HG02571 (cell line): ENCODE data around the gene KCTD16.

Source experiments
- ATAC-seq: cut with Tn5 transposase; IDR thresholded peaks from one replicate; pipeline ENCODE4 v1.9.1; 2021; ENCODE audit warnings: mild to moderate bottlenecking, moderate library complexity; ENCODE audit not compliant: unreplicated experiment

KCTD16 gene

DNA sequence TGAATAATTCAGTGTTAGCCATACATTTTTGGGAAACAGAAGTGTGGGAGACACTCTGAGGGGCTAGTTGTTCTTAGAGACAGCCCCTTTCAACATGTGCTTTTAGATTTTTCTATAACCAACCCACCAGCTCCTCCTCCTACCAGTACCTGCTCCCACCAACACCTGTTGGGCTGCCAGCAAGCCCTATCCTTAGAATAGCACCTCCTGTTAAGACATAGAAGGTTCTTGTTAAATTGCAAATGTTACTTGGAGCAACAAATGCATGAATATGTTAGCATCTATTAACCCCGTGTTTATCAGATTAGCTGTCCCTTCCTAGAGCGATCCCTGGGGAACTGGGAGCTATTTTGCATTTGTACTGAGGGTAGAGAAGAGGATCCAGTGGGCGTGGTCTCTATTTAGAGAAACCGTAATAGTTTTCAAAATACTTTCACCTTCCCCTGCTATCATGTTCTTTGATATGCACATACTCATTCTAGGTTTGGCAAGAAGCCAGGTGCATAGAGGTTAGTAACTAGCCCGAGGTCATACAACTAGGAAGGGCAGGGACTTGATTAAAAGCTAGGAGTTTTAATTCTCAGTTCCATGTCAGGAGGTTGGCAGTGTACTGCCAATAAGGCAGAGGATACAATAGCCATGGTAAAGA lies 334.4 kb downstream of the KCTD16 start:
- no peak for ATAC-seq

GRCh38 chr5:144510845-144511579 lies 340.3 kb downstream of the KCTD16 start:
- no peak for ATAC-seq

GRCh38 chr5:144511580-144512072 lies 341.0 kb downstream of the KCTD16 start:
- ATAC-seq = no peak

GRCh38 chr5:144522698-144523097 lies 352.0 kb downstream of the KCTD16 start:
- ATAC-seq = no peak

DNA sequence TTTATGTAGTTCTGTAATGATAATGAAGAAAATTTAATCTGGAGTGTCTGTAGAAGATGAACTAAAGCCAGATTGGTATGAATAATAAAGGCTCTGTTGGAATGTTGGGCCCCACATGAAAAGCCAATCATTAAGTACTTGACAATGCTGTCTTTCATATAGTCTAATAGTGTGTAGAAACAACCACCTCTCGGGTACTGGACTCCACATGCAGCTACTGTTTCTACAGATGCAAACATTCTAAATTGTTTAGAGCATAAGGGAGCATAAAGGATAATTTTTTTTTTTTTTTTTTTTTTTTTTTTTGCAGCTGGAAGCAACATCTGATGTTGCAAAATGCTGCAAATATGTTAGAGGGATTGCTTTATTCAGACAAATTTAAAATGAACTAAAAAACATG lies 354.3 kb downstream of the KCTD16 start:
- ATAC-seq = no peak

DNA sequence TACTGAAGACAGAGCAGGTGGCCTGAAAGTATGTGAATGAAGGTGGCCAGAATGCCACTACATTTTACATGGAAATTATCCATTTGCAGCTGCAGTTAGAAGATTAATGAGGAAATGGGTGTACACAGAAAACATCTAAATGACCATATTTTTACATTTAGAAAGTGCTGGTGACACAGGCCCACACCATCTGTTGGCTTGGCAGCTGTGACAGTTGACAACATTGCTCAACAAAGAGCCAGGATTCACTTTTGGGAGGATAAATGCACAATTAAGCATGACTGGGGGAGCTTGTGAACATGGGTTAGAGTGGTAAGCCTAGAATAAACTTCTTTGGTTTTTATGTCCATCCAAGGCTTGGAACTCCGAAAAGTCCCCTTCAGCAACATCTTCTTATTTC lies 360.5 kb downstream of the KCTD16 start:
- no peak for ATAC-seq
